Motor neuron (in vitro differentiated cells): ENCODE data around the gene KLHL8. TPM values are rescaled to one million over a fixed set of nuclear protein-coding genes. Genes with fewer than 3 reads are reported as not detected.

Experiments used
- ATAC-seq, 8 experiments: fragments of 200-7000 bp; cut with Tn5 transposase; replicated peaks in 6 of 8; 2 replicates each; pipeline ENCODE4 v1.8.0; 2021; ENCODE audit warnings: mild to moderate bottlenecking in 8 of 8, moderate library complexity in 8 of 8
- H3K27ac ChIP-seq, 2 donors: fragments of 250-450 bp; sonication (Bioruptor Pico); 2 replicates each; pipeline ENCODE4 v1.9.0; 2021; ENCODE audit warnings: antibody characterized with exemption in 2 of 2, mild to moderate bottlenecking in 2 of 2, moderate library complexity in 1 of 2
- H3K4me1 ChIP-seq, 2 donors: fragments of 250-450 bp; sonication (Bioruptor Pico); replicated peaks in 1 of 2; 2 replicates each; pipeline ENCODE4 v1.6.1; 2021; ENCODE audit warnings: antibody characterized with exemption in 2 of 2, mild to moderate bottlenecking in 2 of 2, moderate library complexity in 1 of 2
- H3K4me3 ChIP-seq, 5 donors: fragments of 250-450 bp; sonication (Bioruptor Pico); 2 replicates each; pipeline ENCODE4 v1.9.0; 2021; ENCODE audit warnings: antibody characterized with exemption in 5 of 5, mild to moderate bottlenecking in 5 of 5, moderate library complexity in 4 of 5
- WGBS, 10 experiments: fragments of 450-650 bp; shearing (Covaris generic); methylation state at CpG; one replicate each; pipeline ENCODE4 v1.0.0; 2022; 5-methylcytosine and 5-hydroxymethylcytosine counted together
- in situ Hi-C, 9 experiments: fragments of 400-800 bp; cut with MboI; loops; one replicate each; pipeline ENCODE4 v1.15.0; 2021; ENCODE audit warnings: low sequenced_read_pairs in 9 of 9, low pct_unique_long_range_greater_than_20kb in 2 of 9; ENCODE audit not compliant: unreplicated experiment in 9 of 9
- total RNA-seq, 8 experiments: library from RNA; unstranded; fragments of 300-600 nt; gene quantifications; 2 replicates each; pipeline versions ENCODE4 v1.2.3 to v1.2.4, GENCODE V29; 2022

The KLHL8 gene
- total RNA-seq, 8 experiments from 2014 or later, result 4.8 to 17.3 (median 12.7) TPM

DNA sequence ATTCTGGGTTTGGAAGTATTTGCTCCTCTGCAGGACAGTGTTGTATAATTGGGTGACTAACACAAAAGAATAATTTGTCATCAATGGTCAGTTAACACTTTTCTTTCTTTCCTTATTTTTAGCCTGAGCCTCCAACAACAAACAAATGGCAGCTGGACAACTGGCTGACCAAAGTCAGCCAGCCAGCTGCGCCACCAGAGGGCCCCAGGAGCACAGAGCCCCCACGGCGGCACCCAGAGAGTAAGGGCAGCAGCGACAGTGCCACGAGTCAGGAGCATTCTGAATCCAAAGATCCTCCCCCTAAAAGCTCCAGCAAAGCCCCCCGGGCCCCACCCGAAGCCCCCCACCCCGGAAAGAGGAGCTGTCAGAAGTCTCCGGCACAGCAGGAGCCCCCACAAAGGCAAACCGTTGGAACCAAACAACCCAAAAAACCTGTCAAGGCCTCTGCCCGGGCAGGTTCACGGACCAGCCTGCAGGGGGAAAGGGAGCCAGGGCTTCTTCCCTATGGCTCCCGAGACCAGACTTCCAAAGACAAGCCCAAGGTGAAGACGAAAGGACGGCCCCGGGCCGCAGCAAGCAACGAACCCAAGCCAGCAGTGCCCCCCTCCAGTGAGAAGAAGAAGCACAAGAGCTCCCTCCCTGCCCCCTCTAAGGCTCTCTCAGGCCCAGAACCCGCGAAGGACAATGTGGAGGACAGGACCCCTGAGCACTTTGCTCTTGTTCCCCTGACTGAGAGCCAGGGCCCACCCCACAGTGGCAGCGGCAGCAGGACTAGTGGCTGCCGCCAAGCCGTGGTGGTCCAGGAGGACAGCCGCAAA, 106.0 kb downstream of the KLHL8 start:
- Histone ChIP-seq H3K4me1 (no peaks in the 10 kb centered on the region), H3K27ac (no peak overlapping the region), H3K4me3 (no peak overlapping the region)
- in situ Hi-C loops, result loop anchor here in 1 of 9 experiments (25.0 kb wide), 1 partner anchor 177 kb away; the partner anchor contains the start of gene AFF1
- no peak for ATAC-seq
- 40 to 100% (median 88%) methylated on average over 1 to 6 of the region's 24 CpGs; no CpG with 5 or more reads in 3 of the 10 experiments for WGBS, 10 experiments

DNA sequence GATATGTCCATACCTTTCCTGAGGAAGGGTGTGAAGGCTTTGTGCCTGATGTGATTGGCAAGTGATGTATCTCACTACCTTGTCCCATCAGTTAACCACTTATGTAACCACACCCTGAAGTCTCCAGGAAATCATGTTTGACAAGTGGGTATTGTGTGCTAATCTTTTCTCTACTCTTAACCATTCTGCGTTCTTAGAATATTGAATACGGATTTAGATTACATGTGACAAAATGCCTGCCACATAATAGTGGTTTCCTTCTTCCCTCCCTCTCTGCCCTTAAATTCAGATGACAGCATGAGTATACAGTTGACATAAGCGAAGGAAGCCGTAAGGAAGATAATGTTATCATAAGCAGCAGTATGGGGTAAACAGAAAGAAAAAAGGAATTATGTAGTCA, 108.4 kb downstream of the KLHL8 start:
- in situ Hi-C loops, result loop anchor here in 1 of 9 experiments (25.0 kb wide), 1 partner anchor 175 kb away; the partner anchor contains the start of gene AFF1

More for the DNA sequence above, 108.4 kb downstream of the KLHL8 start:
- Histone ChIP-seq H3K4me1 (no peaks in the 10 kb centered on the region), H3K4me3 (no peak overlapping the region), H3K27ac (no peak overlapping the region)
- no peak for ATAC-seq
- 89 to 100% (median 97%) methylated on average over 3 to 4 of the region's 4 CpGs; no CpG with 5 or more reads in 1 of the 10 experiments for WGBS, 10 experiments

Other genes with a start within 250 kb of the KLHL8 start
- 10 to 100 TPM in 2 of 8 experiments, 1 to 10 TPM in 1, under 1 TPM in 5; 0.21 to 19.3 (median 0.65) TPM for gene HSD17B13, start 102.3 kb upstream of the KLHL8 start, total RNA-seq
- gene HSD17B11, start 170.6 kb upstream of the KLHL8 start, total RNA-seq, result 10 to 100 TPM; 19.1 to 34.2 (median 22.3) TPM
- 10 to 100 TPM; 11.6 to 29.1 (median 16.4) TPM for gene NUDT9, start 202.0 kb upstream of the KLHL8 start, total RNA-seq